ENCODE results near the gene DRC7. TPM values are rescaled to one million over a fixed set of nuclear protein-coding genes. Genes with fewer than 3 reads are reported as not detected.

DRC7 gene, protein sequence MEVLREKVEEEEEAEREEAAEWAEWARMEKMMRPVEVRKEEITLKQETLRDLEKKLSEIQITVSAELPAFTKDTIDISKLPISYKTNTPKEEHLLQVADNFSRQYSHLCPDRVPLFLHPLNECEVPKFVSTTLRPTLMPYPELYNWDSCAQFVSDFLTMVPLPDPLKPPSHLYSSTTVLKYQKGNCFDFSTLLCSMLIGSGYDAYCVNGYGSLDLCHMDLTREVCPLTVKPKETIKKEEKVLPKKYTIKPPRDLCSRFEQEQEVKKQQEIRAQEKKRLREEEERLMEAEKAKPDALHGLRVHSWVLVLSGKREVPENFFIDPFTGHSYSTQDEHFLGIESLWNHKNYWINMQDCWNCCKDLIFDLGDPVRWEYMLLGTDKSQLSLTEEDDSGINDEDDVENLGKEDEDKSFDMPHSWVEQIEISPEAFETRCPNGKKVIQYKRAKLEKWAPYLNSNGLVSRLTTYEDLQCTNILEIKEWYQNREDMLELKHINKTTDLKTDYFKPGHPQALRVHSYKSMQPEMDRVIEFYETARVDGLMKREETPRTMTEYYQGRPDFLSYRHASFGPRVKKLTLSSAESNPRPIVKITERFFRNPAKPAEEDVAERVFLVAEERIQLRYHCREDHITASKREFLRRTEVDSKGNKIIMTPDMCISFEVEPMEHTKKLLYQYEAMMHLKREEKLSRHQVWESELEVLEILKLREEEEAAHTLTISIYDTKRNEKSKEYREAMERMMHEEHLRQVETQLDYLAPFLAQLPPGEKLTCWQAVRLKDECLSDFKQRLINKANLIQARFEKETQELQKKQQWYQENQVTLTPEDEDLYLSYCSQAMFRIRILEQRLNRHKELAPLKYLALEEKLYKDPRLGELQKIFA
- total RNA-seq = not detected
- long read RNA-seq = 0 reads

DNA sequence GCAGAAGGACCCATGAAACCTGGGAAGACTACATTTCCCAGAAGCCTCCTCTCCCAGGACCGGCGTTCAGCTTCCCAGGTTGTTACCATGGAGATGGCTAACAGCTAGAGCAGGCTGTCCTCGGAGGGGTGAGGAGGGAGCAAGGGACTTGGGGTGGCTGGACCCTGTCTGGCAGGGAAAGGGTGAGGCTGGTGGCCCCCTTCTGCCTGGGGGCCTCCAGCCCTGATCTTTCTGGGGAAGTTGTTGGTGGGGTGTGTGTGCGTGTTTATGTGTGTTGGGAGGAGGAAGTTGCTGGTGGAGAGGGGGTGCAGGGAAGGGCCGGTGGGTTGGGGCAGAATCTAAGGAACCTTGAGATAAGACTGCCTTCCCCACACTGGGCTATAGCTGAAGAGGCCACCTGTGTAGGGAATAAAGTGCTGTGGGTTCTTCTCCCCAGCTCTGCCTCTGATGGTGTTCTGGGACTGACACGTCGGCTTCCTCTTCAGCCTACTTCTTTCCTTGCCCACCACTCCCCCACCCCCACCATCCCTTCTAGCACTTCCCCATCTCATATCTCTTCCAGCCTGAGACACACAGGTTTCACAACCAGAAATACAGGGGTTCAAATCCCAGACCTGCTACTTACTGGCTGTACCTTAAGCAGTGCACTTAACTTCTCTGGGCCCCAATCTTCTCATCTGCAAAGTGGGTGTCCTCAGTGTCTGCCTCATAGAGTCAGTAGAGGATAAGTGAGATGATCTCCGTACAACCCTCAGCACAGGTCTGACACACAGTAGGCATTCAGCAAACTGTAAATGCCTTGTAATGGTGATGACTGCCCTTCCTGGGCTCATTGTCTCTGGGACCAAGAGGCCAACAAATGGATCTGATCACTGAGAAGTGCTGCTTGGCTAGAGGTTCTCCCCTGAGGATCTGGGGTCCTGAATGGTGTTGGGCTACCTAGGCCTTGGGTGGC is at the start of gene DRC7:
TSS of gene DRC7 (plus strand) at position 82 of the 955 bp plus-strand sequence. CDS start 3,144 bp downstream, outside the sequence.
- DNase-seq (ENCODE audit: low spot score) = no peak

GRCh38 chr16:57645169-57645568 is 49.4 kb upstream of the DRC7 start:
- DNase-seq (ENCODE audit: low spot score) = no peak

DNA sequence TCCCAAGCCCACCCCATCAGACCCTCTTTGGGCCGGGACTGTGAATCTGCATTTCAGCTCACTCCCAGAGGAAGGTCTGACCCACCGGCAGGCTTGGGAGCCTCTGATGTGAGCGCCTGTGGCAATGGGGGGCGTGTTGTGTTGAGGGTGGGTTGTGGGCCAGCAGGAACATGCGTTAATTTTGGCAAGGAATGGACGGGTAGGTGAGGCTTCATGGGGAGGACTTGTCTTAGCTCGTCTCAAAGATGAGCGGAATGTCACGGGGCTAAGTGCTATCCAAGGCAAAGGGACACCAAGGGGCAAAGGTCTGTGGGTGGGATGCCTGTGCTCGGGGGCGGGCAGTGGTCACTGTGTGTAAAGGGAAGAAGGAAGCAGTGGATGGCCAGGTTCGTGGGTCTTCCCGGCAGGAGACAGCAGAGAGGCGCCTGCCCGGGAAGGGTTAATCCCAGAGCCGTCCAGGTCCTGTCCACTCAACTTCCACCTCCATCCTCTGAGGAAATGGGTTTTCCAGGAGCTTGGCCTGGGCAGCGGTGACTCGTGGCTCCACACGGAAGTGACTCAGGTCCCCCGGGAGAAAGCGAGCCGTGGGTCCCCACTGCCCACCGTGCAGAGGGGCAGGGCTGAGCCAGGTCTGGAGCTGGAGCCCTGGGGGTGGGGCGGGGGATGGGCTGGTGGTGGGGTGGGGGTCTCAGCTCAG is 48.8 kb upstream of the DRC7 start:
- DNase-seq (ENCODE audit: low spot score) = no peak

DNA sequence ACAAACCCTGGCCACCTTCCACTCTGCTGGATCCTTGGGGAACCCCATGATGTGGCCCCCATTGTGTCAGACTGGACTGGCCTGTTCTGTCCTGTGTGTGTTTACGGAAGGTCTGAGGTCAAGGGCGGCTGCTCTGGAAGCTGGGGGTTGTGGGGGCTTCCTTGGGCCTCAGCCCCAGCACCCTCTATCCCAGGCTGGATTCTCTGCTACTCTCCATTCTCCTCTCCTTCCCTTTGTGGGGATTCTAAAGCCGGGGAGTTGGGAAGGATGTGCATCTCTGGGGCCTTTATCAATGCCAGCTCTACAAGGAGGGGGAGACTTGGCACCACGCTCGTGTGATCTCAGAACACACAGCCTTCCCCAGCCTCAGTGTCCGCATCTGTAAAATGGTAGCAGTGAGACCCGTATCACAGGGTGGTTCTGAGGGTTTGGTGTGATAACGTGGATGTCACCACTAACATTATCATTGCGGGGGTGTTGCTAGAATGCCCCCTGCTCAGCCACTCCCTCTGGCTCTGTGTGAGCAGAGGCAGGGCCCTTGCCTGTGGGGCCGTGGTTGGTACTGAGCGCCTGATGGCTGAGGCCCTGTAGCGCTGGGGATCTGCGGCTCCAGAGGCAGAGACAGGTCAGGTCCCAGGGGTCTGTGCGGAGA is 48.1 kb upstream of the DRC7 start:
- DNase-seq (ENCODE audit: low spot score) = no peak

DNA sequence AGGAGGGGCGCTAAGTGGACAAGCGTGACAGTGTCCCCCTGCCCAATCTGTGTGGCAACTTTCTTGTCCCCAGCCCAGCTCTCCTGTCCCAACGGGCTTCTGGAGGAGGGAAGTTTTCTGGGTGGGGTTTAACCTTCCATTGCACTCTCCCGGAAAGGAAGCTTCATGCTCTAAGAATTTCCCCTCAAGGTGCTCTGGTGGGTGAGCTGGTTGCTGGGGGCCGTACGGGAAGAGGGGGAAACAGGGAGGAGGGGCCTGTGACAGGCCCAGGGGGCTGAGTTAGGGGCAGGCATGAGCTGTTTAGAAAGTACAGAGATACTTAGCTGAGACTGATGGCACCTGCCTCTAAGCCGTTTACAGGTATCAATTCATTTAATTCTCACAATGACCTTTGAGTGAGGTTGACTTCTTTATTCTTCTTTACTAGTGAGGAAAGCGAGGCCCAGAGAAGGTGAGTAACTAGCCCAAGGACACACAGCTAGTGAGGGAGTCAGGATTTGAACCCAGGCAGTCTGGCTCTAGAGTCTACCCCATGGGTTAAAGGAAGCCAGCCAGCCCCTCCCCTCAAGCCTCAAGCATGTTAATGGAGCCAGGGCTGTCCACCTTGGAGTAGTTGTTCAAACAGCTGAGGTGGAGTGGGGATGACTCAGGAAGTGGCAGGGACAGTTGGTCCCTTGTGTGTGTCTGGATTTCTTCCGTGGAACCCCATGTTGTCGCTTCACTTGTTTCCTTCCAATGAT is 47.3 kb upstream of the DRC7 start:
- DNase-seq (ENCODE audit: low spot score) = no peak

DNA sequence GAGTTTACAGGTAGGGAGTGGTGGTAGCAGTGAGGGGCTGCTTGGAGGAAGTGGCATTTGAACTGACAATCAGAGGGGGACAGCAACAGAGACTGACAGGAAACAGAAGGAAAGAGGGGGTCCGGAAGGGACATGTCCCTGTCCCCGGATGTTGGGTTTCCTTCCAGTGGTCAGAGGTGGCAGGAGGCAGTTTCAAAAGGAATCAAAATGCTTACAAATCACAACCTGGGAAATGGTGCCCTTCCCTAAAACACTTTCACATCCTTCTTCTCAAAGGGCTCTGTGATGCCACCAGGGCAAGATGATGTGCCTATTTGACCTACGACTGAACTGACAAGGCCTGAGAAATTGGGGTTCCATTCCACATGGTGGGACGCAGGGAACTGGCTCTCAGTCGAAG is 46.5 kb upstream of the DRC7 start:
- no peak for DNase-seq (ENCODE audit: low spot score)

- DNase-seq (ENCODE audit: low spot score) = peak; percentile 93
Observed at GRCh38 chr16:57648581-57649442, 45.8 kb upstream of the DRC7 start.

- no peak for DNase-seq (ENCODE audit: low spot score)
Observed at GRCh38 chr16:57649443-57649751, 45.2 kb upstream of the DRC7 start.

GRCh38 chr16:57649846-57650245 is 44.8 kb upstream of the DRC7 start:
- DNase-seq (ENCODE audit: low spot score) = no peak

DNA sequence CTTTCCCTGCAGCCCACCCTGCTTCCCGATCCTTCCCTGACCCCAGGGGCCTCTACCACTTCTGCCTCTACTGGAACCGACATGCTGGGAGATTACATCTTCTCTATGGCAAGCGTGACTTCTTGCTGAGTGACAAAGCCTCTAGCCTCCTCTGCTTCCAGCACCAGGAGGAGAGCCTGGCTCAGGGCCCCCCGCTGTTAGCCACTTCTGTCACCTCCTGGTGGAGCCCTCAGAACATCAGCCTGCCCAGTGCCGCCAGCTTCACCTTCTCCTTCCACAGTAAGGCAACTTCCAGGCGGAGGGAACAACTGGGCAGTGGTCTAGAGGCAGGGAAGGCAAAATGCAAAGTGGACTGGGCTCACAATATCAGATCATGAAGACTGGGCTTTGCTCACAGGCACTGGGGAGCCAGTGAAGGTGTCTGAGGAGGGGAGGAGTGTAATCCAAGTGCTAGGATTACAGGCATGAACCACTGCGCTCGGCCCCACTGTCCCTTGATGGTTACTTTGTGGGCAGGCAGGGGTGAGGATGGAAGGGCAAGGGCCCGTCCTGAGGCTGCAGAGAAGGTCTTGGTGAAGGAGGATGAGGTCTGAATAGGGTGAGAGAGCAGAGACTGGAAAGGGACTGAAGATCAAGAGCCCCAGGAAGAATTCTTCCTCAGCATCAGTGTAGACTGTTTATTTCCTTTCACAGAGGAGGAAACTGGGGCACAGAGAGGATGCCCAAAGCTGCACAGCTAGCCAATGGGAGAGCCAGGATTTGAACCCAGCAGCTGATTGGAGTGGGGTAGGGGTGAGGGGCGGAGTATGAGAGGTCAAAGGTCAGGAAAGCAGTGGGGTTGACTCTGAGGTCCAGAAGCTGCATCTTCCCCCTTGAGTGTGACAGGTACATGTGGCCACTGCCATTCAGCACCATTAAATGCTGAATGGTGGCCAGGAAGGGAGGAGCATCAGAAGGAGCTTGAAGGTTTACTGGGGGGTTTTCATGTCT is 43.0 kb upstream of the DRC7 start:
- no peak for DNase-seq (ENCODE audit: low spot score)

- DNase-seq (ENCODE audit: low spot score) = no peak
Observed at GRCh38 chr16:57652695-57653471, 41.7 kb upstream of the DRC7 start.

DNA sequence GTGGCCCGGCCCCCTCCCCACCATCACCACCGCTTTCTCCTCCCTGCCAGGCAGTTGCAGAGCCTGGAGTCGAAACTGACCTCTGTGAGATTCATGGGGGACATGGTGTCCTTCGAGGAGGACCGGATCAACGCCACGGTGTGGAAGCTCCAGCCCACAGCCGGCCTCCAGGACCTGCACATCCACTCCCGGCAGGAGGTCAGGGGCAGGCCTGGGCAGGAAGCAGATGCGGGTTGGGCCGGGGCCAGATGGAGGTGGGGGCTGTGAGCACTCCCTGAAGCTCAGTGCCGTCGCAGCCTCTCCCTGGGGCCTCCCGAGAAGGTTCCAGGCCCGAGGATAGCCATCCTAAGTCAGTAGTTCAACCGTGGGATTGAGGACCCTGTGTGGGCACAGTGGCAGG is 40.7 kb upstream of the DRC7 start:
- no peak for DNase-seq (ENCODE audit: low spot score)

GRCh38 chr16:57656342-57656955 is 38.2 kb upstream of the DRC7 start:
- no peak for DNase-seq (ENCODE audit: low spot score)

GRCh38 chr16:57657228-57657627 is 37.4 kb upstream of the DRC7 start:
- DNase-seq (ENCODE audit: low spot score) = no peak

DNA sequence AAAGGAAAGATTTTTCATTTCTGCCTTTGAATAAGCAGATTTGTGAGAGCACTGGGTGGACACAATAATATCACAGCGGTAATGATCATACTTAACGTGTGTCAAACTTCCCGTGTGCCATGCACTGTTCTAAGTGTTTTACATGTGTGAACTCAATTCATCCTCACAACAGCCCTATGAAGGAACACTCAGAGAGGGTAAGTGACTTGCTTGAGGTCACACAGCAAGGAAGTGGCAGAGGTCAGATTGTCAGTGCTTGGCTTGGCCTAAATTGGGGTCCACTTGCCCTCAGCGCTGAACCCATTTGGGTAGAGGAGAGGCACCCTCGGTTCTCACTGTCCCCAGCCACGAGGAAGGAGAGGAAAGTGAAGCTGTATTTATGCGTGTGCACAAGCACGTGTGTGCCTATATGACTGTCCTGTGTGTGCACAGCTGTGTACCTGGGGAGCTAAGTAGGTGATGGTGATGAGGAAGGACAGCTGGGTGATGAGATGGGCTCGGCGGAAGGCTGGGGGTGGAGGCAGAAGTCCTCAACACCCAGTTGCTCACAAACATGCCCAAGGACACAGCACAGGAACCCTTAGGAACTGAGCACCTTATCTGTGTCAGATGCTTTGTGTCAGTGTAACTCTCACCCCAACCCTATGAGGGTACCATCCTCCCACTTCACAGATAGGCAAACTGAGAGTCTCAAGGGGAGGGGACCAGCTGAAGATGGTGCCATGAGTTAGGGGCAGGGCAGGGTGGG is 36.3 kb upstream of the DRC7 start:
- no peak for DNase-seq (ENCODE audit: low spot score)

Data from mesenteric fat pad (tissue), 1 donor.